ENCODE results near the gene SYNJ2. TPM values are rescaled to one million over a fixed set of nuclear protein-coding genes. Genes with fewer than 3 reads are reported as not detected.

The SYNJ2 gene
- total RNA-seq, 1 experiment from 2014 or later, result 24.5 TPM

- no peak overlapping the region for H3K4ac ChIP-seq (ENCODE audit: low read depth, low read length)
- Mint-ChIP-seq H3K4me3 (no peak overlapping the region), H3K9me3 (peaks cover 28 to 31% of the 10 kb centered on the region in 2 experiments), H3K27me3 (ENCODE audit: low read depth) (no peaks in the 10 kb centered on the region), H3K36me3 (ENCODE audit: insufficient read depth in 1 of 3, low read depth in 3 of 3) (peaks cover 14 to 24% (median 21%) of the 10 kb centered on the region in 3 experiments), H3K4me1 (peaks cover 15 to 21% of the 10 kb centered on the region in 2 experiments), H3K27ac (peak overlapping the region in 1 of 3 experiments; percentile 58; a peak in 2 of 7 replicates)
- no peak overlapping the region for H3K9ac ChIP-seq (ENCODE audit: extremely low read depth, insufficient read length, low read length)
- H3K27me3 ChIP-seq (ENCODE audit: insufficient read depth, low read length), result no peaks in the 10 kb centered on the region
- H4K91ac ChIP-seq (ENCODE audit: insufficient read length, low read depth, low read length), result no peak overlapping the region
- H3K79me2 ChIP-seq (ENCODE audit: insufficient read depth, low read length), result no peaks in the 10 kb centered on the region
- H2AFZ ChIP-seq (ENCODE audit: low read length), result no peak overlapping the region
- no peak overlapping the region for H3K4me2 ChIP-seq (ENCODE audit: insufficient read depth, insufficient read length, low read length)
- H3K56ac ChIP-seq (ENCODE audit: insufficient read length, low read depth, low read length), result no peak overlapping the region
- DNase-seq, result no peak
- no peak overlapping the region for H3K27ac ChIP-seq (ENCODE audit: insufficient read length, low read depth, low read length)
- H3K4me1 ChIP-seq (ENCODE audit: insufficient read depth, low read length), result 0 out of 2 replicates have a peak, but pooled peaks cover 3% of the 10 kb centered on the region
- peaks cover 6% of the 10 kb centered on the region for H3K9me3 ChIP-seq (ENCODE audit: control insufficient read depth, low read depth, low read length)
- H2BK120ac ChIP-seq (ENCODE audit: low read depth, low read length, poor library complexity, severe bottlenecking), result no peak overlapping the region
- H3K23me2 ChIP-seq (ENCODE audit: insufficient read length, low read depth, low read length, poor library complexity, severe bottlenecking), result no peaks in the 10 kb centered on the region
- no peak overlapping the region for H2AK5ac ChIP-seq (ENCODE audit: insufficient read length, low read length)
- no peak overlapping the region for H4K5ac ChIP-seq (ENCODE audit: insufficient read length, low read depth, low read length)
- no peak overlapping the region for H3K14ac ChIP-seq (ENCODE audit: insufficient read depth, low read length)
- H3K23ac ChIP-seq (ENCODE audit: insufficient read length, low read depth, low read length), result no peak overlapping the region
- H4K20me1 ChIP-seq (ENCODE audit: control insufficient read depth, insufficient read depth, insufficient read length), result no peaks in the 10 kb centered on the region
- no peaks in the 10 kb centered on the region for H3K79me1 ChIP-seq (ENCODE audit: insufficient read depth, low read depth, low read length, poor library complexity, severe bottlenecking)
- no peak overlapping the region for H4K8ac ChIP-seq (replicated peaks; ENCODE audit: insufficient read length, low read depth, low read length)
- H2BK15ac ChIP-seq (ENCODE audit: low read depth, low read length), result no peak overlapping the region
- no peak overlapping the region for H3T11ph ChIP-seq (ENCODE audit: low read length)
- TF ChIP-seq CTCF (conservative IDR thresholded peaks at IDR 0.05), result no peak
- H2BK5ac ChIP-seq (ENCODE audit: insufficient read length, low read length), result no peak overlapping the region
- WGBS (ENCODE audit: extremely low coverage, insufficient read length, low lambda C conversion rate), result no CpG with 5 or more reads among the region's 5 CpGs
- no peak overlapping the region for H3K18ac ChIP-seq (ENCODE audit: insufficient read length, low read depth, low read length)
- H2BK12ac ChIP-seq (ENCODE audit: insufficient read length, low read depth, low read length), result no peak overlapping the region
- no peak overlapping the region for H2BK20ac ChIP-seq (ENCODE audit: low read depth, low read length, poor library complexity, severe bottlenecking)
Observed at GRCh38 chr6:157961153-157961831, 20.4 kb upstream of the SYNJ2 start.
